Neural cell (in vitro differentiated cells): ENCODE data around the gene MYO3A. TPM values are rescaled to one million over a fixed set of nuclear protein-coding genes. Genes with fewer than 3 reads are reported as not detected.

Source experiments
- H2AFZ ChIP-seq: fragments of 200-600, 300-800 bp; sonication (generic), shearing (Covaris generic); 2 replicates; pipeline ENCODE4 v1.6.0; 2014; ENCODE audit warnings: low read depth, mild to moderate bottlenecking, antibody characterized with exemption, low read length, moderate library complexity
- H3F3A ChIP-seq: fragments of 200-600 bp; shearing (Covaris generic); 2 replicates; pipeline ENCODE4 v1.6.1; 2016; ENCODE audit warnings: mild to moderate bottlenecking, moderate library complexity, mixed read lengths, antibody characterized with exemption, low read length; ENCODE audit not compliant: insufficient read depth, poor library complexity, severe bottlenecking
- H3K27ac ChIP-seq: fragments of 200-600, 300-800 bp; sonication (generic), shearing (Covaris generic); 2 replicates; pipeline ENCODE4 v1.5.1; 2014; ENCODE audit warnings: mild to moderate bottlenecking, low read length, moderate library complexity
- H3K27me3 ChIP-seq: fragments of 300-800, 200-600 bp; sonication (generic), shearing (Covaris generic); 2 replicates; pipeline ENCODE4 v1.6.0; 2014; ENCODE audit warnings: mild to moderate bottlenecking, low read depth, low read length, moderate library complexity; ENCODE audit not compliant: insufficient read depth
- H3K36me3 ChIP-seq: fragments of 300-800, 200-600 bp; sonication (generic), shearing (Covaris generic); 2 replicates; pipeline ENCODE4 v1.5.1; 2014; ENCODE audit warnings: mild to moderate bottlenecking, antibody characterized with exemption, low read length, moderate library complexity; ENCODE audit not compliant: insufficient read depth
- H3K4me2 ChIP-seq: fragments of 300-800, 200-600 bp; sonication (generic), shearing (Covaris generic); 2 replicates; pipeline ENCODE4 v1.6.0; 2014; ENCODE audit warnings: mild to moderate bottlenecking, low read length
- H3K4me3 ChIP-seq: fragments of 300-800, 200-600 bp; sonication (generic), shearing (Covaris generic); 2 replicates; pipeline ENCODE4 v1.5.1; 2014; ENCODE audit warnings: mild to moderate bottlenecking, low read length, moderate library complexity
- H3K79me2 ChIP-seq: fragments of 200-600 bp; shearing (Covaris generic); replicated peaks from 2 replicates; pipeline ENCODE4 v1.6.0; 2014; ENCODE audit warnings: mild to moderate bottlenecking, low read length, moderate library complexity; ENCODE audit not compliant: insufficient read depth
- H3K9ac ChIP-seq: fragments of 300-800, 200-600 bp; sonication (generic), shearing (Covaris generic); 2 replicates; pipeline ENCODE4 v1.6.1; 2016; ENCODE audit warnings: mild to moderate bottlenecking, low read length, mixed read lengths
- H3K9me2 ChIP-seq: fragments of 200-600 bp; shearing (Covaris generic); 2 replicates; pipeline ENCODE4 v1.6.1; 2016; ENCODE audit warnings: mild to moderate bottlenecking, low read length, mixed read lengths; ENCODE audit not compliant: insufficient read depth
- H3K9me3 ChIP-seq: fragments of 200-600, 300-800 bp; sonication (generic), shearing (Covaris generic); 2 replicates; pipeline ENCODE4 v1.6.1; 2016; ENCODE audit warnings: mild to moderate bottlenecking, mixed run types, low read length, moderate library complexity, mixed read lengths
- H4K20me1 ChIP-seq: fragments of 200-600 bp; shearing (Covaris generic); 2 replicates; pipeline ENCODE4 v1.6.1; 2016; ENCODE audit warnings: mild to moderate bottlenecking, mixed run types; ENCODE audit not compliant: insufficient read depth
- CTCF ChIP-seq: fragments of 450-650 bp; IDR thresholded peaks from 2 replicates; pipeline ENCODE4 v1.5.1; 2014; ENCODE audit warnings: antibody characterized with exemption, mild to moderate bottlenecking, moderate library complexity; ENCODE audit not compliant: poor library complexity, severe bottlenecking
- EP300 ChIP-seq: fragments of 450-650 bp; conservative IDR thresholded peaks from 2 replicates; pipeline ENCODE4 v1.6.1; 2014; ENCODE audit warnings: antibody characterized with exemption, mild to moderate bottlenecking, moderate library complexity; ENCODE audit not compliant: poor library complexity, severe bottlenecking
- EZH2 ChIP-seq: fragments of 200-600, 300-800 bp; shearing (Covaris generic), sonication (generic); IDR thresholded peaks from 2 replicates; pipeline ENCODE4 v1.6.1; 2014; ENCODE audit warnings: antibody characterized with exemption, low read length, borderline replicate concordance, mild to moderate bottlenecking; ENCODE audit not compliant: insufficient read depth, poor library complexity, severe bottlenecking
- MXI1 ChIP-seq: fragments of 450-650 bp; conservative IDR thresholded peaks from 2 replicates; pipeline ENCODE4 v1.6.1; 2014; ENCODE audit warnings: antibody characterized with exemption, mild to moderate bottlenecking; ENCODE audit not compliant: poor library complexity, severe bottlenecking
- POLR2AphosphoS5 ChIP-seq: IDR thresholded peaks from 2 replicates; pipeline ENCODE4 v1.6.1; 2012
- RAD21 ChIP-seq: fragments of 450-650 bp; conservative IDR thresholded peaks from 2 replicates; pipeline ENCODE4 v1.6.1; 2014; ENCODE audit warnings: antibody characterized with exemption, mild to moderate bottlenecking, moderate library complexity
- REST ChIP-seq: IDR thresholded peaks from 2 replicates; pipeline ENCODE4 v1.6.1; 2012; ENCODE audit warnings: borderline replicate concordance
- SMC3 ChIP-seq: fragments of 450-650 bp; conservative IDR thresholded peaks from 2 replicates; pipeline ENCODE4 v1.6.1; 2014; ENCODE audit warnings: antibody characterized with exemption, mild to moderate bottlenecking, moderate library complexity; ENCODE audit not compliant: poor library complexity
- TAF1 ChIP-seq: IDR thresholded peaks from 2 replicates; pipeline ENCODE4 v1.6.1; 2012; ENCODE audit warnings: low read depth
- polyA plus RNA-seq: library from polyadenylated mRNA; depleted of rRNA; stranded (reverse); fragments of >200 nt; gene quantifications from 2 replicates; pipeline ENCODE4 v1.2.3, GENCODE V29; 2014

Gene MYO3A
- polyA plus RNA-seq, 1 donor from 2014 or later, result 4.1 TPM

GRCh38 chr10:25938405-25938804 lies 4.4 kb downstream of the MYO3A start:
- Histone ChIP-seq H3K4me2 (no peak overlapping the region), H3K79me2 (no peaks in the 10 kb centered on the region), H3K9me2 (no peaks in the 10 kb centered on the region), H3K36me3 (no peaks in the 10 kb centered on the region), H3K27ac (no peak overlapping the region), H3K27me3 (peaks cover 22% of the 10 kb centered on the region), H3F3A (no peaks in the 10 kb centered on the region), H3K9me3 (no peaks in the 10 kb centered on the region), H3K4me3 (no peak overlapping the region), H2AFZ (no peak overlapping the region), H3K9ac (no peak overlapping the region), H4K20me1 (no peaks in the 10 kb centered on the region)
- TF ChIP-seq EZH2, result no peak
- no peak for TF ChIP-seq EP300
- TF ChIP-seq REST, result no peak
- no peak for TF ChIP-seq RAD21
- no peak for TF ChIP-seq MXI1
- no peak for TF ChIP-seq CTCF
- no peak for TF ChIP-seq SMC3
- TF ChIP-seq TAF1, result no peak
- TF ChIP-seq POLR2AphosphoS5, result no peak

- Histone ChIP-seq H3K79me2 (no peaks in the 10 kb centered on the region), H3K4me2 (no peak overlapping the region)
- no peak for TF ChIP-seq CTCF
- no peak for TF ChIP-seq EZH2
- no peak for TF ChIP-seq RAD21
- TF ChIP-seq REST, result no peak
- TF ChIP-seq POLR2AphosphoS5, result no peak
- no peak for TF ChIP-seq SMC3
Measured at GRCh38 chr10:25944771-25945170, 10.7 kb downstream of the MYO3A start.

More at GRCh38 chr10:25944771-25945170, 10.7 kb downstream of the MYO3A start:
- no peak overlapping the region for H3K9ac ChIP-seq
- no peak overlapping the region for H2AFZ ChIP-seq
- no peaks in the 10 kb centered on the region for H3K9me2 ChIP-seq
- no peak overlapping the region for H3K4me3 ChIP-seq
- H3F3A ChIP-seq, result no peaks in the 10 kb centered on the region
- no peaks in the 10 kb centered on the region for H3K9me3 ChIP-seq
- H3K27ac ChIP-seq, result no peak overlapping the region
- no peaks in the 10 kb centered on the region for H3K36me3 ChIP-seq
- H3K27me3 ChIP-seq, result no peaks in the 10 kb centered on the region
- no peaks in the 10 kb centered on the region for H4K20me1 ChIP-seq
